Activated CD4-positive, CD25-positive, alpha-beta regulatory T cell (primary cell): ENCODE data around the gene RFX3.

Experiments
- DNase-seq, 4 experiments: peaks; one replicate each; lab custom pipeline; 2025; lab: John Stamatoyannopoulos, UW

Gene RFX3

GRCh38 chr9:3434594-3434993 lies 91.2 kb downstream of the RFX3 start:
- no peak for DNase-seq

GRCh38 chr9:3433754-3434153 lies 92.0 kb downstream of the RFX3 start:
- no peak for DNase-seq

- no peak for DNase-seq
These were observed 92.7 kb downstream of the RFX3 start for GRCh38 chr9:3433066-3433465.

DNA sequence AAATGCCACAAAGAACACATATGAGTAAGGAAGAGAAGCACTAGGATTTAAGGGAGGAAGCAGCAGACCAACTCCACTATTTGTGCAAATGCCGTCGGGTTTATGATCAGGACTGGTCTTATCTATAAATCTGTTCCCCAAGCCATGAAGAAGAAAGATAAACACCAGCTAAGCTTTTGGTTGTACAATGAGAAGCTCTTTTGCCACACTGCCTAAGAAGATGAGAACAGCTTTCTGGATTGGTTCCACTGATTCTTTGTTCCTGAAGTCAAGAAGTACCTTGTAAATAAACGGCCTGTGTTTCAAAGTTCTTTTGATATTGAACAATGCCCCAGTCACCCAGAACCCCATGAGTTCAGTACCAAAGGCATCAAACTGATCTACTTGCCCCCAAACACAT lies 93.9 kb downstream of the RFX3 start:
- no peak for DNase-seq

GRCh38 chr9:3419893-3420292 lies 105.9 kb downstream of the RFX3 start:
- DNase-seq: no peak

DNA sequence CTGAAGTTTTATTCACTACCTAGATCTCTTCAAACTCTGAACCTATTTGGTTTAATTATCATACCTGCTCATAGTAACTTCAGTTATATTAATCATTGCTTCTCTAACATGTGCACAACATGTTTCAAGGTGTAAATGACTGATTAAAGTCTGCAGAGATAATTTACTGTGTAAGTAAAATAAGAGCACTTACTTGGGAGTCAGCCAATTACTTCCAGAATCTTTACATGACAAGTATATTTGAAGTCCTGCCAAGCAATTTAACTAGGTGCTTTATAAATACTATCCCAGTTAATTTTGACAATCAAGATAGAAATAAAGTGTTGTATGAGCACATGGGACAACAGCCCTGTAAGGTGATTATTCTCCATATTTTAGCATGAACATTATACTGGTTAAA lies 109.9 kb downstream of the RFX3 start:
- no peak for DNase-seq

GRCh38 chr9:3413984-3414383 lies 111.8 kb downstream of the RFX3 start:
- DNase-seq: no peak

GRCh38 chr9:3410461-3410860 lies 115.3 kb downstream of the RFX3 start:
- DNase-seq: no peak

GRCh38 chr9:3409453-3409852 lies 116.3 kb downstream of the RFX3 start:
- no peak for DNase-seq

DNA sequence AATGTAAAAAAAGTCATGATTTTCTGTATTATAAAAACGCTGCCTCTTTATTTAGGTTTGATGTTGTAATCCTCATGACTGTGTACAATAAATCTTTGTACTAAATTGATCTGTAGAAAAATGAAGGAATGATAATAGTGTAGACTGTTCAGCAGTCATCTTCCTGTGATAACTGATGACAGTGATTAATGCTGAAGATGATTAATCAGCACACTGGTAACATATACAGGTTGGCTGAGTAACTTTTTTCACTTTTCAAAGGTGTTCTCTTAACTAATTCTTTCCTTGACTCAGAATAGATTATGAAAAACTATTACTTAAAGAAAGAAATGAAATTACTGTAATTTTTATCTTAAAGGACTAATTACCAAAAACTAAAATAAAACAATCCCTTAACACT lies 122.5 kb downstream of the RFX3 start:
- no peak for DNase-seq

GRCh38 chr9:3401221-3401954 lies 124.4 kb downstream of the RFX3 start:
- no peak for DNase-seq

DNA sequence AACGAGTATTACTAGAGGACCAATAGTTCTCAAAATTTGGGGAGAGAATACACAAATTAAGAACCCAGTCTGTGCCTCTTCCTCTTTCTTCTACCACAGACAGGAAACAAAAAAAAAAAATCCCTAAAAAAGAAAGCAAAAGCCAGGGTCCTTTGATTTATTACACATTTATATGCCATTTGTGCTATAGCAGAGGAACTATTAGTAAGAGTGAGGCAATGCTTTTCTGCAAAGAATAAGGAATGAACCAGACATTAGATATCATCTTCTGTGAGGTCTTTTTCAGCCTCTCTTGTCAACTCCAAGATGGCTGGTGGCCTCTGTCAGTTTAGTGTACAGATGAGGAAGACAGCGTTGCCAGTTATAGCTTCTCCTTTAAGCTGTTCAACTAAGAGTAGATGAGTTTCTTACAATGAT lies 127.6 kb downstream of the RFX3 start:
- DNase-seq: no peak

DNA sequence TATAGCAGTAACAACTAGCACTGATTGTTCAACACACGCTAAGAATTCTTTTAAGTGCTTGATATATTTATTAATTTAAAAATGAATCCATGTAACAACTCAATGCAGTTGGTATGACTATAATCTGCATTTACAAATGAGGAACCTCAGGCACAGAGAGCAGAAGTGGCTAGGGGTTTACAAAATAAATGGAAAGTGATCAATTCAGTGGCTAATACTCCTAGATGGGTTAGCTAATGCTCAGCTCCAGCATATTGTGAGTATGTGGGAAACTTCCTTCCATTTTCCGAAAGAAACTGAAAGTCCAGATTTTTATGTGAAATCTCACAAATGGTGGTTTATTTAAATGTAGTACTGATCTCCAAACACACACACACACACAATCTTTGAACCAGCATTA lies 128.0 kb downstream of the RFX3 start:
- DNase-seq: no peak

GRCh38 chr9:3391414-3391813 lies 134.4 kb downstream of the RFX3 start:
- DNase-seq: no peak

- no peak for DNase-seq
These were observed 139.0 kb downstream of the RFX3 start for GRCh38 chr9:3386753-3387152.

GRCh38 chr9:3385871-3386270 lies 139.9 kb downstream of the RFX3 start:
- DNase-seq: no peak

DNA sequence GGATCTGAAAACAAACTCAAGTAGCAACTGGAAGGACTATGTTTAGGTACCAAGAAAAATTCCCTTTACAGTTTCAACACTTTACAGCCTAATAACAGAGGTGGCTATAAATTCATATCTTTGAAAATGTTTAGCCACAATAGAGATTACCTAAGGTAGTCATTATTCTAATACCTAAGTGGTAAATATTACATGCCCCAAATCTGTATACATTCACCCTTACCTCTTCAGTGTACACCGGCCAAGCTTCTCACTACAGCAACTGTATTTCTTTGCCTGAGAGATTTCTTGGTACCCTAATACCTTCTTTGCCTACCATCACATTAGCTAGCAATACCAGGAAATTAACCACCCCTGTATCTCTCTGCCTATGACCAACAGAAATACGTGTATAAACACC lies 154.0 kb downstream of the RFX3 start:
- no peak for DNase-seq

- DNase-seq: no peak
These were observed 155.1 kb downstream of the RFX3 start for GRCh38 chr9:3370715-3371114.

GRCh38 chr9:3367185-3367584 lies 158.6 kb downstream of the RFX3 start:
- DNase-seq: no peak

DNA sequence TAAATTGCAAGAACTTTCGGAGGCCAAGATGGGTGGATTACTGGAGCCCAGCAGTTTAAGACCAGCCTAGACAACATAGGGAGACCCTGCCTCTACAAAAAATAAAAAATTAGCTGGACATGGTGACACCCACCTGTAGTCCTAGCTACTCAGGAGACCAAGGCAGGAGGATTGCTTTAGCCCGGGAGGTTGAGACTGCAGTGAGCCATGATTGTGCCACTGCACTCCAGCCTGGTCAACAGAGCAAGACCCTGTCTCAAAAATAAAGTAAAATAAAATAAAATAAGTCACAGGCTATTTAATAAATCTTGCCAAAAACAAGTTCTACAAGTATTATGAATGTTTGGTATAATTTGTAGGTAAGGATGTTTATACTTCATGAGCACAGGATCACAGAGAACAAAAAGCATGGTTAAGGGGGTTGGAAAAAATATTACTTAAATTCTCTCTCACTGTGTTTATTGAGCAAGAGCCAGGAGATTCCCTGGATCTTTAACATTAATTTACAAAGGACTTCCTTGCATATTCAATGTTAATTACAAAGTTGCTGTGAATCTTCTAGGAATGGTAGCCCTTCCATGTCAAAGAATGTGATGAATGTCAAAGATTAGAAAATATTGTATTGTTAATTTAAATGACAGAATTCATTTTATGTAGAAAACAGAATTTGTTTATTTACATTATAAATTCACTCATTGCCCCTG lies 164.0 kb downstream of the RFX3 start:
- DNase-seq: no peak

GRCh38 chr9:3361116-3361515 lies 164.7 kb downstream of the RFX3 start:
- no peak for DNase-seq

- no peak for DNase-seq
These were observed 165.6 kb downstream of the RFX3 start for GRCh38 chr9:3360245-3360644.

- no peak for DNase-seq
These were observed 166.0 kb downstream of the RFX3 start for GRCh38 chr9:3359778-3360177.
